Activated naive CD8-positive, alpha-beta T cell treated with anti-CD3 and anti-CD28 coated beads, Interleukin-2, amount 50 U/mL, for 24 hours (primary cell): ENCODE results near the gene CHERP.
"Not testable (repeated sequence)": the region's sequence is repeated elsewhere in the genome, so short reads cannot be mapped to it uniquely, and the experiment has no call there.

ENCODE experiments used
- ATAC-seq: fragments of 150-1000 bp; cut with Tn5 transposase; one replicate; pipeline ENCODE4 v1.10.0; 2021
- DNase-seq: peaks from one replicate; pipeline ENCODE4 v3.0.0; 2021
- H3K27ac Mint-ChIP-seq: one replicate; pipeline ENCODE4 v1.8.0; 2021; ENCODE audit warnings: mild to moderate bottlenecking, mixed read lengths
- H3K27me3 Mint-ChIP-seq: one replicate; pipeline ENCODE4 v1.8.0; 2021; ENCODE audit warnings: mixed read lengths
- H3K36me3 Mint-ChIP-seq: one replicate; pipeline ENCODE4 v1.8.0; 2021; ENCODE audit warnings: low read depth, mixed read lengths
- H3K4me1 Mint-ChIP-seq: one replicate; pipeline ENCODE4 v1.8.0; 2021; ENCODE audit warnings: mixed read lengths
- H3K4me3 Mint-ChIP-seq: one replicate; pipeline ENCODE4 v1.8.0; 2021; ENCODE audit warnings: mild to moderate bottlenecking, moderate library complexity, mixed read lengths
- H3K9me3 Mint-ChIP-seq: one replicate; pipeline ENCODE4 v1.8.0; 2021; ENCODE audit warnings: mixed read lengths

The CHERP gene

GRCh38 chr19:16569609-16570320, 27.5 kb upstream of the CHERP start:
- H3K4me3 Mint-ChIP-seq = peak overlapping the region; percentile 99
- no peak for DNase-seq
- H3K27me3 Mint-ChIP-seq = no peaks in the 10 kb centered on the region
- H3K4me1 Mint-ChIP-seq = peaks cover 55% of the 10 kb centered on the region
- H3K36me3 Mint-ChIP-seq = peaks cover 53% of the 10 kb centered on the region
- H3K27ac Mint-ChIP-seq = no peak overlapping the region
- H3K9me3 Mint-ChIP-seq = no peaks in the 10 kb centered on the region
- no peak for ATAC-seq

GRCh38 chr19:16566702-16567101, 24.5 kb upstream of the CHERP start:
- peaks cover 31% of the 10 kb centered on the region for H3K4me1 Mint-ChIP-seq
- ATAC-seq (no peak), DNase-seq (no peak)
- peak overlapping the region; percentile 93 for H3K27ac Mint-ChIP-seq
- H3K4me3 Mint-ChIP-seq = no peak overlapping the region
- peaks cover 60% of the 10 kb centered on the region for H3K36me3 Mint-ChIP-seq
- no peaks in the 10 kb centered on the region for H3K27me3 Mint-ChIP-seq
- no peaks in the 10 kb centered on the region for H3K9me3 Mint-ChIP-seq

- Mint-ChIP-seq H3K27ac (peak overlapping the region; percentile 93), H3K4me3 (peak overlapping the region; percentile 57), H3K9me3 (no peaks in the 10 kb centered on the region), H3K36me3 (peaks cover 66% of the 10 kb centered on the region), H3K27me3 (no peaks in the 10 kb centered on the region), H3K4me1 (peaks cover 27% of the 10 kb centered on the region)
- peak; percentile 85 for ATAC-seq
- DNase-seq = peak; percentile 40
These were observed 23.9 kb upstream of the CHERP start for GRCh38 chr19:16566161-16566560.

GRCh38 chr19:16564842-16565241, 22.6 kb upstream of the CHERP start:
- Mint-ChIP-seq H3K36me3 (peaks cover 65% of the 10 kb centered on the region), H3K4me3 (no peak overlapping the region), H3K4me1 (peaks cover 17% of the 10 kb centered on the region), H3K27me3 (no peaks in the 10 kb centered on the region), H3K27ac (peak overlapping the region; percentile 34), H3K9me3 (no peaks in the 10 kb centered on the region)
- DNase-seq (no peak), ATAC-seq (no peak)

GRCh38 chr19:16562608-16563025, 20.4 kb upstream of the CHERP start:
- Mint-ChIP-seq H3K27me3 (no peaks in the 10 kb centered on the region), H3K4me1 (peaks cover 17% of the 10 kb centered on the region), H3K9me3 (no peaks in the 10 kb centered on the region), H3K27ac (no peak overlapping the region), H3K4me3 (no peak overlapping the region), H3K36me3 (peaks cover 59% of the 10 kb centered on the region)
- DNase-seq = no peak
- no peak for ATAC-seq

- Mint-ChIP-seq H3K27ac (no peak overlapping the region), H3K9me3 (no peaks in the 10 kb centered on the region)
These were observed 19.1 kb upstream of the CHERP start for GRCh38 chr19:16561382-16561781.

GRCh38 chr19:16559780-16560276, 17.6 kb upstream of the CHERP start:
- DNase-seq (no peak), ATAC-seq (no peak)
- no peaks in the 10 kb centered on the region for H3K27me3 Mint-ChIP-seq
- H3K27ac Mint-ChIP-seq = no peak overlapping the region
- H3K4me3 Mint-ChIP-seq = no peak overlapping the region
- H3K9me3 Mint-ChIP-seq = no peaks in the 10 kb centered on the region
- peaks cover 55% of the 10 kb centered on the region for H3K36me3 Mint-ChIP-seq
- H3K4me1 Mint-ChIP-seq = peaks cover under 1% of the 10 kb centered on the region

More at GRCh38 chr19:16561382-16561781, 19.1 kb upstream of the CHERP start:
- peaks cover 55% of the 10 kb centered on the region for H3K36me3 Mint-ChIP-seq
- H3K4me3 Mint-ChIP-seq = no peak overlapping the region
- DNase-seq (no peak), ATAC-seq (no peak)
- H3K27me3 Mint-ChIP-seq = no peaks in the 10 kb centered on the region
- peaks cover 11% of the 10 kb centered on the region for H3K4me1 Mint-ChIP-seq

GRCh38 chr19:16554776-16555175, 12.5 kb upstream of the CHERP start:
- H3K9me3 Mint-ChIP-seq = no peaks in the 10 kb centered on the region
- DNase-seq (no peak), ATAC-seq (no peak)
- no peak overlapping the region for H3K4me3 Mint-ChIP-seq
- H3K27me3 Mint-ChIP-seq = no peaks in the 10 kb centered on the region
- no peak overlapping the region for H3K27ac Mint-ChIP-seq
- H3K4me1 Mint-ChIP-seq = peaks cover 9% of the 10 kb centered on the region
- peaks cover 34% of the 10 kb centered on the region for H3K36me3 Mint-ChIP-seq

- not testable (repeated sequence) for H3K9me3 Mint-ChIP-seq, DNase-seq, H3K27me3 Mint-ChIP-seq, H3K4me3 Mint-ChIP-seq, H3K4me1 Mint-ChIP-seq, H3K27ac Mint-ChIP-seq, ATAC-seq
- H3K36me3 Mint-ChIP-seq = peaks cover 24% of the 10 kb centered on the region
These were observed 9.7 kb upstream of the CHERP start for GRCh38 chr19:16551902-16552301.

- H3K27me3 Mint-ChIP-seq = no peaks in the 10 kb centered on the region
- H3K27ac Mint-ChIP-seq = no peak overlapping the region
- peaks cover 20% of the 10 kb centered on the region for H3K4me1 Mint-ChIP-seq
- H3K36me3 Mint-ChIP-seq = peaks cover 16% of the 10 kb centered on the region
- DNase-seq = no peak
- ATAC-seq = no peak
- no peak overlapping the region for H3K4me3 Mint-ChIP-seq
- no peaks in the 10 kb centered on the region for H3K9me3 Mint-ChIP-seq
These were observed 6.7 kb upstream of the CHERP start for GRCh38 chr19:16548956-16549355.

- peak overlapping the region; percentile 22 for H3K27ac Mint-ChIP-seq
- ATAC-seq (no peak), DNase-seq (no peak)
- peaks cover 41% of the 10 kb centered on the region for H3K4me1 Mint-ChIP-seq
- H3K36me3 Mint-ChIP-seq = peaks cover 33% of the 10 kb centered on the region
- H3K27me3 Mint-ChIP-seq = no peaks in the 10 kb centered on the region
- H3K4me3 Mint-ChIP-seq = peak overlapping the region; percentile 58
- H3K9me3 Mint-ChIP-seq = no peaks in the 10 kb centered on the region
These were observed 2.4 kb upstream of the CHERP start for GRCh38 chr19:16544473-16545231.

- H3K9me3 Mint-ChIP-seq, DNase-seq, H3K27me3 Mint-ChIP-seq, ATAC-seq: not testable (repeated sequence)
- H3K4me3 Mint-ChIP-seq = peak overlapping the region; percentile 90
- peak overlapping the region; percentile 90 for H3K27ac Mint-ChIP-seq
- peaks cover 47% of the 10 kb centered on the region for H3K4me1 Mint-ChIP-seq
- peaks cover 39% of the 10 kb centered on the region for H3K36me3 Mint-ChIP-seq
These were observed 1.5 kb upstream of the CHERP start for GRCh38 chr19:16543734-16544133.

- Mint-ChIP-seq H3K27me3 (no peaks in the 10 kb centered on the region), H3K4me1 (peaks cover 54% of the 10 kb centered on the region), H3K9me3 (no peaks in the 10 kb centered on the region), H3K36me3 (peaks cover 46% of the 10 kb centered on the region), H3K4me3 (peak overlapping the region; percentile 90), H3K27ac (peak overlapping the region; percentile 90)
- DNase-seq (no peak), ATAC-seq (no peak)
These were observed 754 bp upstream of the CHERP start for GRCh38 chr19:16542910-16543472.

GRCh38 chr19:16541526-16542044, 652 bp downstream of the CHERP start:
- Mint-ChIP-seq H3K27ac (peak overlapping the region; percentile 86), H3K27me3 (no peaks in the 10 kb centered on the region), H3K9me3 (no peaks in the 10 kb centered on the region), H3K4me3 (peak overlapping the region; percentile 90), H3K4me1 (peaks cover 60% of the 10 kb centered on the region), H3K36me3 (peaks cover 59% of the 10 kb centered on the region)
- ATAC-seq (no peak), DNase-seq (no peak)
